H1 (cell line): ENCODE data around the gene SLC26A9. TPM values are rescaled to one million over a fixed set of nuclear protein-coding genes. Genes with fewer than 3 reads are reported as not detected.

Source experiments
- BCL11A ChIP-seq, 2 experiments: IDR thresholded peaks; one replicate each; pipeline ENCODE4 v1.6.1; 2011; ENCODE audit warnings: low read depth in 2 of 2, low read length in 2 of 2, mild to moderate bottlenecking in 2 of 2
- RBBP5 ChIP-seq: IDR thresholded peaks from 2 replicates; pipeline ENCODE4 v1.7.1; 2012; ENCODE audit warnings: low read depth, mild to moderate bottlenecking, inconsistent platforms, low read length, moderate library complexity, borderline replicate concordance
- polyA plus RNA-seq, 7 experiments: library from polyadenylated mRNA; depleted of rRNA in 3 of 7; stranded (reverse) in 5 of 7; unstranded in 2 of 7; fragments of >200 nt in 5 of 7; fragments of 200-250 nt in 2 of 7; gene quantifications; 1 replicate in 5 of 7; 2 replicates in 1 of 7; 4 replicates in 1 of 7; pipeline versions ENCODE4 v1.2.1 to v1.2.3, GENCODE V29; 2011 to 2013; ENCODE audit warnings: missing spikeins in 2 of 7, mixed read lengths in 2 of 7
- total RNA-seq: library from RNA; stranded (reverse); fragmentation: NEBNext Ultra II Directional; extraction: Animal tissue kit (Norgen Biotek cat#: 25700); gene quantifications from 2 replicates; pipeline ENCODE4 v1.2.1, GENCODE V29; 2021
- TF ChIP-seq, protein P1 (sequence below): IDR thresholded peaks from 2 replicates; pipeline ENCODE4 v1.6.1; 2011; ENCODE audit warnings: low read depth, mild to moderate bottlenecking, low read length; ENCODE audit not compliant: insufficient read depth

SLC26A9 gene
- total and polyA plus RNA-seq, 2 of the 8 experiments (the other 6 are each of a cell fraction or from before 2014, with no cell fraction given) = not detected

DNA sequence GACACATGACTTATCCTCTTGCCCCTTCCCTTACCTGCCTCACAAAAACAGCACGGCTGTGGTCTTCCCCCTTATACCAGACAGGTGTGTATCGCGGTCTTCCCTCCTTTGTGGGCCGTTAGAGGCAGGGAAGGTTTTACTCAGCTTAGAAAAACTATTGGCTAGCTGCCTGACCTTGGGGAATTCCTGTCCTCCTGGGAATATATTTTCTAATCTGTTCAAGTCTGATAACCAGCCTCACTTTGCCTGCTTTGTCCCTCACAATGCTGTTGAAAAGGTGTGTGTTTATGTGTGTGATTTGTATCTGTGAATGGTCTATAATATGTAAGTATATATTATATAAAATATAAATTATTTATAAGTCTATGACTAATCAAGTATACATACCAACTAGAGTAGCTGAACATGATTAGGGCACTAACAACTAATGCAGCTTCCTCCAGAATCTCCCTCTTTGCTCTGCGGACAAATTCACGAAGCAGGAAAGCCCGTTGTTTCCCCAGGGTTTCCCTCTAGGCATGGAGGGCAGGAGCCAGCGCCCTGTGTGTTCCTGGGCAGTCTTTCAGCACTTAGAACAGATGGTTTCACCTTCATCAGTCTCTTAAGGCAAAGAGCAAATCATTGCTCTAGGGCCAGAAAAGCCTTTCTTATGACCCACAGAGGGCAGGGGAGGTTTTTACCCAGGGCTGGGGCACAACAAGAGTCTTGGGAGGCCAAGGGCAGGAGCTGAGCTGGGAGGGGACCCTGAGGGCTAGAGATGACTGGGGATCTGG is 25.6 kb downstream of the SLC26A9 start (continued):
- TF ChIP-seq, protein P1, sequence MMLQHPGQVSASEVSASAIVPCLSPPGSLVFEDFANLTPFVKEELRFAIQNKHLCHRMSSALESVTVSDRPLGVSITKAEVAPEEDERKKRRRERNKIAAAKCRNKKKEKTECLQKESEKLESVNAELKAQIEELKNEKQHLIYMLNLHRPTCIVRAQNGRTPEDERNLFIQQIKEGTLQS = no peak
- TF ChIP-seq BCL11A (IDR thresholded peaks at IDR 0.05; ENCODE audit: low read depth in 2 of 2, low read length in 2 of 2) (no peak), RBBP5 (no peak)
- TF ChIP-seq, all 59 proteins: peak for 0
